PC-9 (cell line): ENCODE results near the gene FOXN1. TPM values are rescaled to one million over a fixed set of nuclear protein-coding genes. Genes with fewer than 3 reads are reported as not detected.

Experiments
- BruUV-seq: library from RNA; stranded (reverse); fragments of 400-500 nt; replicated peaks from 2 replicates; lab custom pipeline; 2021; lab: Mats Ljungman, UMichigan
- CTCF ChIA-PET: fragments of 300-600 bp; sonication (Branson Sonifier 250); formaldehyde crosslinking; loops from one replicate; lab custom pipeline; 2022; ENCODE audit warnings: antibody characterized with exemption; lab: Charles Lee
- POLR2A ChIA-PET: fragments of 300-600 bp; sonication (Branson Sonifier 250); formaldehyde crosslinking; loops from one replicate; lab custom pipeline; 2022; ENCODE audit warnings: antibody characterized with exemption; ENCODE audit not compliant: unreplicated experiment; lab: Charles Lee
- DNase-seq, 2 experiments: peaks; one replicate each; pipeline versions ENCODE4 v3.0.0 to v3.0.0-alpha.2; 2015 to 2022; ENCODE audit warnings: mixed read lengths in 1 of 2
- H2AFZ ChIP-seq: fragments of 200-600 bp; sonication (generic); 2 replicates; pipeline ENCODE4 v1.8.1; 2017; ENCODE audit warnings: antibody characterized with exemption
- H3F3A ChIP-seq: fragments of 200-600 bp; sonication (generic); 2 replicates; pipeline ENCODE4 v1.8.1; 2017; ENCODE audit warnings: antibody characterized with exemption, mild to moderate bottlenecking, low read depth; ENCODE audit not compliant: insufficient read depth
- H3K27ac ChIP-seq: fragments of 200-600 bp; sonication (generic); 2 replicates; pipeline ENCODE4 v1.6.1; 2016; ENCODE audit warnings: mixed run types
- H3K27me3 ChIP-seq: fragments of 200-600 bp; sonication (generic); 2 replicates; pipeline ENCODE4 v1.6.1; 2016; ENCODE audit warnings: low read depth, mixed run types; ENCODE audit not compliant: insufficient read depth
- H3K36me3 ChIP-seq: fragments of 200-600 bp; sonication (generic); 2 replicates; pipeline ENCODE4 v1.6.1; 2016; ENCODE audit warnings: low read depth, mixed run types
- H3K4me1 ChIP-seq: fragments of 200-600 bp; sonication (generic); replicated peaks from 2 replicates; pipeline ENCODE4 v1.6.1; 2016; ENCODE audit warnings: mixed run types; ENCODE audit not compliant: insufficient read depth
- H3K4me2 ChIP-seq: fragments of 200-600 bp; sonication (generic); 2 replicates; pipeline ENCODE4 v1.6.1; 2017; ENCODE audit warnings: mixed run types
- H3K4me3 ChIP-seq: fragments of 200-600 bp; sonication (generic); 2 replicates; pipeline ENCODE4 v1.6.1; 2016; ENCODE audit warnings: mixed run types
- H3K79me2 ChIP-seq: fragments of 200-600 bp; sonication (generic); 2 replicates; pipeline ENCODE4 v1.6.1; 2017; ENCODE audit warnings: low read depth, mixed run types
- H3K9me2 ChIP-seq: fragments of 200-600 bp; sonication (generic); 2 replicates; pipeline ENCODE4 v1.8.1; 2017; ENCODE audit warnings: mild to moderate bottlenecking; ENCODE audit not compliant: insufficient read depth
- H3K9me3 ChIP-seq: fragments of 200-600 bp; sonication (generic); 2 replicates; pipeline ENCODE4 v1.8.1; 2016; ENCODE audit warnings: low read depth; ENCODE audit not compliant: insufficient read depth
- H4K20me1 ChIP-seq: fragments of 200-600 bp; sonication (generic); 2 replicates; pipeline ENCODE4 v1.8.1; 2017; ENCODE audit not compliant: insufficient read depth
- CTCF ChIP-seq: fragments of 200-600 bp; sonication (generic); conservative IDR thresholded peaks from 2 replicates; pipeline ENCODE4 v1.6.1; 2017; ENCODE audit warnings: mixed run types, antibody characterized with exemption, mild to moderate bottlenecking, moderate library complexity
- EZH2 ChIP-seq: fragments of 200-600 bp; sonication (generic); IDR thresholded peaks from 2 replicates; pipeline ENCODE4 v1.8.0; 2017; ENCODE audit warnings: antibody characterized with exemption, low read depth
- intact Hi-C: fragments of 100-400 bp; cut with micrococcal nuclease; formaldehyde crosslinking; loops from one replicate; pipeline ENCODE4 v1.10.0; 2022; ENCODE audit not compliant: unreplicated experiment
- total RNA-seq: library from RNA; stranded (reverse); gene quantifications from 2 replicates; pipeline ENCODE4 v1.2.3, GENCODE V29; 2021

Gene FOXN1
- total RNA-seq, 1 experiment from 2014 or later, result not detected

GRCh38 chr17:28549236-28550132 is 43.3 kb downstream of the FOXN1 start:
- peaks cover 5% of the 10 kb centered on the region; the same call in 1 of the 2 replicates for H3K79me2 ChIP-seq

GRCh38 chr17:28550858-28551257 is 44.7 kb downstream of the FOXN1 start:
- TSS peak; percentile 35 for BruUV-seq
- Histone ChIP-seq H3K36me3 (no peaks in the 10 kb centered on the region), H3K9me2 (no peaks in the 10 kb centered on the region), H3K4me2 (peak overlapping the region; percentile 94; the same call in 1 of the 2 replicates), H3K27me3 (no peaks in the 10 kb centered on the region), H3K4me3 (no peak overlapping the region), H2AFZ (no peak overlapping the region), H3K27ac (no peak overlapping the region), H3K79me2 (peaks cover 5% of the 10 kb centered on the region; the same call in 1 of the 2 replicates), H3K4me1 (peaks cover 7% of the 10 kb centered on the region; the same call in 1 of the 2 replicates), H3F3A (peaks cover 7% of the 10 kb centered on the region; the same call in 1 of the 2 replicates), H4K20me1 (peaks cover 8% of the 10 kb centered on the region), H3K9me3 (no peaks in the 10 kb centered on the region)
- POLR2A ChIA-PET, result no interaction called here
- no peak for DNase-seq
- CTCF ChIA-PET, result interaction anchor here (0.6 kb wide), 1 partner anchor 31 kb away, joined by 12 read pairs; no protein-coding TSS in a partner anchor
- intact Hi-C loops, result no loop called here
- no peak for TF ChIP-seq CTCF
- no peak for TF ChIP-seq EZH2

More at GRCh38 chr17:28549236-28550132, 43.3 kb downstream of the FOXN1 start:
- Histone ChIP-seq H3F3A (peaks cover 7% of the 10 kb centered on the region; the same call in 1 of the 2 replicates), H3K4me2 (no peak overlapping the region), H3K36me3 (no peaks in the 10 kb centered on the region), H2AFZ (no peak overlapping the region), H4K20me1 (peaks cover 8% of the 10 kb centered on the region), H3K27me3 (no peaks in the 10 kb centered on the region), H3K4me3 (no peak overlapping the region), H3K27ac (no peak overlapping the region), H3K4me1 (peaks cover 7% of the 10 kb centered on the region; the same call in 1 of the 2 replicates), H3K9me2 (no peaks in the 10 kb centered on the region), H3K9me3 (no peaks in the 10 kb centered on the region)
- no TSS peak for BruUV-seq
- intact Hi-C loops, result loop anchor here (2.0 kb wide), 1 partner anchor 63 kb away; no protein-coding TSS in a partner anchor
- POLR2A ChIA-PET, result interaction anchor here (0.6 kb wide), 1 partner anchor 500 kb away, joined by 3 read pairs; no protein-coding TSS in a partner anchor
- TF ChIP-seq CTCF (no peak), EZH2 (no peak)
- no peak for DNase-seq
- CTCF ChIA-PET, result no interaction called here

GRCh38 chr17:28551421-28552175 is 45.5 kb downstream of the FOXN1 start:
- Histone ChIP-seq H3F3A (peaks cover 7% of the 10 kb centered on the region; the same call in 1 of the 2 replicates), H3K36me3 (no peaks in the 10 kb centered on the region), H2AFZ (peak overlapping the region; percentile 87), H3K27ac (no peak overlapping the region), H3K27me3 (no peaks in the 10 kb centered on the region), H3K4me3 (peak overlapping the region; percentile 74), H4K20me1 (peaks cover 8% of the 10 kb centered on the region), H3K9me3 (no peaks in the 10 kb centered on the region), H3K79me2 (peaks cover 5% of the 10 kb centered on the region; the same call in 1 of the 2 replicates), H3K9me2 (no peaks in the 10 kb centered on the region), H3K4me2 (peak overlapping the region; percentile 94), H3K4me1 (peaks cover 7% of the 10 kb centered on the region; the same call in 1 of the 2 replicates)
- no peak for DNase-seq
- CTCF ChIA-PET, result no interaction called here
- no TSS peak for BruUV-seq
- TF ChIP-seq CTCF (no peak), EZH2 (no peak)
- POLR2A ChIA-PET, result no interaction called here
- intact Hi-C loops, result no loop called here
